Measurements from ENCODE around the gene PPP3CA. TPM values are rescaled to one million over a fixed set of nuclear protein-coding genes. Genes with fewer than 3 reads are reported as not detected.

PPP3CA gene
- total and polyA plus RNA-seq, 2 of the 8 experiments (the other 6 are each of a cell fraction or from before 2014, with no cell fraction given), result 7.9 to 35.0 TPM

DNA sequence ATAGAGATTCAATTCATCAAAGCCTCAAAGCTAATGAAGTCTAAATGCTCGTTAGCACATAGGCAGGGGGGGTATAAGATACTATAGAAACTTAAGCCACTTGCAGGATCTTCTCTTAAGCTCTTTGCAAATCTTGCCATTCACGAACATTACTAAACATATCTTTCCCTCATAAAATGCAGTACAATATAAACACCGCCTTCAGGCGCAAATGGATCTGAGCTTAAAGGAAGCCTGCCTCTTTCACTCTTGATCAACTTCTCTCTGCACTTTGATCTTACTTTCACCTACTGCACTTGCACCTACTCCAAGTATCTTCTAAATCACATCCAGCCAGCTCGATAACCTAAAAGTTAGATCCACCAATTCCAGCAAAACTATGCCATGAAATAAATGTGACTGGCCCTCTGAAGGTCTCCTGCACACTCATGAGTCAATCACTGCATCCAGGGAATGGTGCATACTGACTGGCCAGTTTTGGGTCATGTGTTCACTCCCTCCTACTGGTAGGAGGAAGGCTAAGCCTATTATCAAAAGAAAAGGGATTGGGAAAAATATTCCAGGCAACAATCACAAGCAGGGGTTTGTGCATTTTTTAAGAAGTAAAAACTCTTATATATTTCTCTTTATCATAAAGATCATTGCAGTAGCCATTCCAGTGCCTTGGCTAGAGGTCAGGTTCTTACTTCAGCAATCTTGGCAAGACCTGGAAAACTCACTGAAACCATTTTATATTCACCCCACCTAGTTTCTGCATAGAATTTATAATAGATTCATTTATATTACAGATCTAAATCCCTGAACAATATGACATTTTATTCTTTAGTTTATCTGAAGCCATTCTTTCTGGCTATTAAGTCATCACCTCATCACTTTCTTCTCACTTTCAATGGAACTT, 222.0 kb downstream of the PPP3CA start:
- Histone ChIP-seq H3K27ac (ENCODE audit: low read depth, low read length) (no peak overlapping the region), H3K9ac (replicated peaks in 1 of 4; ENCODE audit: extremely low read depth in 1 of 4, low read depth in 3 of 4, low read length in 3 of 4) (no peak overlapping the region)
- FAIRE-seq, result no peak
- TF ChIP-seq TAF7 (optimal IDR thresholded peaks at IDR 0.05; ENCODE audit: borderline replicate concordance, low read depth, low read length) (no peak), TBP (IDR thresholded peaks at IDR 0.05; ENCODE audit: low read depth, low read length) (no peak), YY1 (IDR thresholded peaks at IDR 0.05; ENCODE audit: low read depth, low read length) (no peak), TAF1 (IDR thresholded peaks at IDR 0.05; ENCODE audit: low read depth, low read length) (no peak), SIN3A (conservative IDR thresholded peaks at IDR 0.05 in 1 of 2, IDR thresholded peaks at IDR 0.05 in 1 of 2; ENCODE audit: low read depth in 1 of 2, low read length in 2 of 2) (no peak)
- TF ChIP-seq, protein P1, sequence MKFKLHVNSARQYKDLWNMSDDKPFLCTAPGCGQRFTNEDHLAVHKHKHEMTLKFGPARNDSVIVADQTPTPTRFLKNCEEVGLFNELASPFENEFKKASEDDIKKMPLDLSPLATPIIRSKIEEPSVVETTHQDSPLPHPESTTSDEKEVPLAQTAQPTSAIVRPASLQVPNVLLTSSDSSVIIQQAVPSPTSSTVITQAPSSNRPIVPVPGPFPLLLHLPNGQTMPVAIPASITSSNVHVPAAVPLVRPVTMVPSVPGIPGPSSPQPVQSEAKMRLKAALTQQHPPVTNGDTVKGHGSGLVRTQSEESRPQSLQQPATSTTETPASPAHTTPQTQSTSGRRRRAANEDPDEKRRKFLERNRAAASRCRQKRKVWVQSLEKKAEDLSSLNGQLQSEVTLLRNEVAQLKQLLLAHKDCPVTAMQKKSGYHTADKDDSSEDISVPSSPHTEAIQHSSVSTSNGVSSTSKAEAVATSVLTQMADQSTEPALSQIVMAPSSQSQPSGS (IDR thresholded peaks at IDR 0.05; ENCODE audit: low read length), result no peak
- TF ChIP-seq, protein P2, sequence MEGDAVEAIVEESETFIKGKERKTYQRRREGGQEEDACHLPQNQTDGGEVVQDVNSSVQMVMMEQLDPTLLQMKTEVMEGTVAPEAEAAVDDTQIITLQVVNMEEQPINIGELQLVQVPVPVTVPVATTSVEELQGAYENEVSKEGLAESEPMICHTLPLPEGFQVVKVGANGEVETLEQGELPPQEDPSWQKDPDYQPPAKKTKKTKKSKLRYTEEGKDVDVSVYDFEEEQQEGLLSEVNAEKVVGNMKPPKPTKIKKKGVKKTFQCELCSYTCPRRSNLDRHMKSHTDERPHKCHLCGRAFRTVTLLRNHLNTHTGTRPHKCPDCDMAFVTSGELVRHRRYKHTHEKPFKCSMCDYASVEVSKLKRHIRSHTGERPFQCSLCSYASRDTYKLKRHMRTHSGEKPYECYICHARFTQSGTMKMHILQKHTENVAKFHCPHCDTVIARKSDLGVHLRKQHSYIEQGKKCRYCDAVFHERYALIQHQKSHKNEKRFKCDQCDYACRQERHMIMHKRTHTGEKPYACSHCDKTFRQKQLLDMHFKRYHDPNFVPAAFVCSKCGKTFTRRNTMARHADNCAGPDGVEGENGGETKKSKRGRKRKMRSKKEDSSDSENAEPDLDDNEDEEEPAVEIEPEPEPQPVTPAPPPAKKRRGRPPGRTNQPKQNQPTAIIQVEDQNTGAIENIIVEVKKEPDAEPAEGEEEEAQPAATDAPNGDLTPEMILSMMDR (IDR thresholded peaks at IDR 0.05; ENCODE audit: control extremely low read depth in 1 of 3, insufficient read depth in 1 of 3, low read depth in 1 of 3, low read length in 3 of 3), result no peak

More for the DNA sequence above, 222.0 kb downstream of the PPP3CA start:
- H3K18ac ChIP-seq (ENCODE audit: extremely low read depth, low read length), result no peak overlapping the region
- H3K79me2 ChIP-seq (ENCODE audit: control insufficient read depth in 1 of 2, insufficient read depth in 2 of 2, low read length in 2 of 2), result no peaks in the 10 kb centered on the region
- H3K4me1 ChIP-seq (replicated peaks in 1 of 4; ENCODE audit: control insufficient read depth in 3 of 4, insufficient read depth in 4 of 4, low read length in 3 of 4), result 0 out of 7 replicates have a peak, but pooled peaks cover 0 to 2% (median 0%) of the 10 kb centered on the region in 4 experiments
- ChIA-PET POLR2A (ENCODE audit: partially characterized antibody) (interaction anchor here (1.5 kb wide), 1 partner anchor 12 kb away, joined by 3 read pairs; no protein-coding TSS in a partner anchor), CTCF (ENCODE audit: partially characterized antibody) (interaction anchor here (0.9 to 1.1 kb wide), 2 partner anchors 22 to 46 kb away, joined by 3 read pairs; no protein-coding TSS in a partner anchor)
- H2BK5ac ChIP-seq (ENCODE audit: low read depth, low read length), result no peak overlapping the region
- no peaks in the 10 kb centered on the region for H3K9me3 ChIP-seq (ENCODE audit: insufficient read depth in 2 of 2, low read depth in 1 of 2, low read length in 1 of 2)
- H3K56ac ChIP-seq (replicated peaks; ENCODE audit: insufficient read length, low read depth, low read length), result no peak overlapping the region
- H2AFZ ChIP-seq (ENCODE audit: low read length), result no peak overlapping the region
- H3K79me1 ChIP-seq (ENCODE audit: low read depth, low read length), result no peaks in the 10 kb centered on the region
- H3K27me3 ChIP-seq (replicated peaks in 1 of 4; ENCODE audit: control insufficient read depth in 3 of 4, extremely low read depth in 1 of 4, insufficient read depth in 3 of 4, low read length in 3 of 4), result no peaks in the 10 kb centered on the region
- H4K5ac ChIP-seq (ENCODE audit: insufficient read length, low read depth, low read length), result no peak overlapping the region
- no peak overlapping the region for H2AK5ac ChIP-seq (ENCODE audit: low read depth, low read length)
- no peak overlapping the region for H2BK12ac ChIP-seq (ENCODE audit: low read depth, low read length)
- no peak overlapping the region for H4K8ac ChIP-seq (ENCODE audit: extremely low read depth, insufficient read depth, low read length)
- no peak overlapping the region for H2BK20ac ChIP-seq (ENCODE audit: low read length)
- H3K4me2 ChIP-seq (ENCODE audit: insufficient read depth in 1 of 2, low read depth in 2 of 2, low read length in 2 of 2), result no peak overlapping the region
- WGBS, 2 experiments (ENCODE audit: extremely low coverage in 1 of 2, insufficient coverage in 1 of 2, insufficient read length in 1 of 2, insufficient replicate concordance in 2 of 2, low coverage in 1 of 2, low lambda C conversion rate in 2 of 2, missing lambda C conversion rate in 1 of 2), result 90% methylated on average over 5 of the region's 5 CpGs; no CpG with 5 or more reads in 1 of the 2 experiments
- H3K4ac ChIP-seq (replicated peaks; ENCODE audit: insufficient read length, low read depth, low read length), result no peak overlapping the region
- no peaks in the 10 kb centered on the region for H4K20me1 ChIP-seq (replicated peaks in 1 of 2; ENCODE audit: control insufficient read depth in 1 of 2, insufficient read depth in 2 of 2, low read length in 2 of 2)
- H3K4me3 ChIP-seq (ENCODE audit: extremely low read depth in 1 of 4, insufficient read depth in 2 of 4, low read depth in 3 of 4, low read length in 4 of 4), result no peak overlapping the region
- H3K23ac ChIP-seq (ENCODE audit: insufficient read length), result no peak overlapping the region
- H2BK120ac ChIP-seq (replicated peaks; ENCODE audit: low read depth, low read length), result no peak overlapping the region
- H3K36me3 ChIP-seq (ENCODE audit: control insufficient read depth in 2 of 4, insufficient read depth in 4 of 4, low read length in 3 of 4), result no peaks in the 10 kb centered on the region
- H3K14ac ChIP-seq (ENCODE audit: insufficient read length), result no peak overlapping the region
- H3K23me2 ChIP-seq (ENCODE audit: low read depth, low read length), result no peaks in the 10 kb centered on the region
- H4K91ac ChIP-seq (replicated peaks; ENCODE audit: insufficient read length, low read length), result no peak overlapping the region
- no peak for DNase-seq (ENCODE audit: low read depth in 1 of 2, low spot score in 2 of 2)
- no peak overlapping the region for H2BK15ac ChIP-seq (ENCODE audit: low read length)

Data from H1 (cell line).